ENCODE results near the gene THAP7.

THAP7 gene

DNA sequence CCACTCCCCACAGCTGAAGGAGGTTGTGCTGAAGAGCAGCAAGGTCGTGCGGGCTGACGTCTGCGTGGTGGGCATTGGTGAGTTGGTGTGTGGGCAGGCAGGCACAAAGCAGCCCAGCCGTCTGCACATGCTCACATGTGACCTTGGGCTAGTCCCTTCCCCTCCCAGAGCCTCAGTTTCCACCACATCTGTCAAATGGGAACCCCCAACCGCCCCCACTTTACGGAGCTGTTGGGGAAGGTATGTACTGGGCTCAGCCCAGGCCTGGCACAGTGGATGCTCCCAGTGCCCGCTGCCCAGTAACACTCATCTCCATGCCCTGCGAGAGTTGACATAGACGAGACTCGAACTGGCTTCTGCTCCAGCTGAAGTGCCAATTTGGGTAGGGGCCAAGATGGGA, 24.9 kb downstream of the THAP7 start:
- no peak overlapping the region for H3K4me2 ChIP-seq (ENCODE audit: low read length)
- no peaks in the 10 kb centered on the region for H4K20me1 ChIP-seq (ENCODE audit: insufficient read depth, low read length)
- no peak overlapping the region for H2AFZ ChIP-seq (ENCODE audit: low read depth, low read length)
- H3K4me3 ChIP-seq (ENCODE audit: low read length), result no peak overlapping the region
- H3K4me1 ChIP-seq (ENCODE audit: low read length), result peaks cover 12% of the 10 kb centered on the region
- no peaks in the 10 kb centered on the region for H3K36me3 ChIP-seq (replicated peaks; ENCODE audit: low read depth, low read length)
- H3K27me3 ChIP-seq (ENCODE audit: low read depth, low read length), result no peaks in the 10 kb centered on the region
- no peak overlapping the region for H3K9ac ChIP-seq (ENCODE audit: low read length)
- H3K9me3 ChIP-seq (ENCODE audit: insufficient read depth, low read length), result no peaks in the 10 kb centered on the region
- peaks cover 6% of the 10 kb centered on the region for H3K79me2 ChIP-seq (ENCODE audit: low read length)
- TF ChIP-seq, protein P1, sequence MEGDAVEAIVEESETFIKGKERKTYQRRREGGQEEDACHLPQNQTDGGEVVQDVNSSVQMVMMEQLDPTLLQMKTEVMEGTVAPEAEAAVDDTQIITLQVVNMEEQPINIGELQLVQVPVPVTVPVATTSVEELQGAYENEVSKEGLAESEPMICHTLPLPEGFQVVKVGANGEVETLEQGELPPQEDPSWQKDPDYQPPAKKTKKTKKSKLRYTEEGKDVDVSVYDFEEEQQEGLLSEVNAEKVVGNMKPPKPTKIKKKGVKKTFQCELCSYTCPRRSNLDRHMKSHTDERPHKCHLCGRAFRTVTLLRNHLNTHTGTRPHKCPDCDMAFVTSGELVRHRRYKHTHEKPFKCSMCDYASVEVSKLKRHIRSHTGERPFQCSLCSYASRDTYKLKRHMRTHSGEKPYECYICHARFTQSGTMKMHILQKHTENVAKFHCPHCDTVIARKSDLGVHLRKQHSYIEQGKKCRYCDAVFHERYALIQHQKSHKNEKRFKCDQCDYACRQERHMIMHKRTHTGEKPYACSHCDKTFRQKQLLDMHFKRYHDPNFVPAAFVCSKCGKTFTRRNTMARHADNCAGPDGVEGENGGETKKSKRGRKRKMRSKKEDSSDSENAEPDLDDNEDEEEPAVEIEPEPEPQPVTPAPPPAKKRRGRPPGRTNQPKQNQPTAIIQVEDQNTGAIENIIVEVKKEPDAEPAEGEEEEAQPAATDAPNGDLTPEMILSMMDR (IDR thresholded peaks at IDR 0.05; ENCODE audit: low read depth, low read length), result no peak
- no peak for TF ChIP-seq EZH2phosphoT487 (IDR thresholded peaks at IDR 0.05; ENCODE audit: low read depth)
- no peak overlapping the region for H3K27ac ChIP-seq (ENCODE audit: low read length)

DNA sequence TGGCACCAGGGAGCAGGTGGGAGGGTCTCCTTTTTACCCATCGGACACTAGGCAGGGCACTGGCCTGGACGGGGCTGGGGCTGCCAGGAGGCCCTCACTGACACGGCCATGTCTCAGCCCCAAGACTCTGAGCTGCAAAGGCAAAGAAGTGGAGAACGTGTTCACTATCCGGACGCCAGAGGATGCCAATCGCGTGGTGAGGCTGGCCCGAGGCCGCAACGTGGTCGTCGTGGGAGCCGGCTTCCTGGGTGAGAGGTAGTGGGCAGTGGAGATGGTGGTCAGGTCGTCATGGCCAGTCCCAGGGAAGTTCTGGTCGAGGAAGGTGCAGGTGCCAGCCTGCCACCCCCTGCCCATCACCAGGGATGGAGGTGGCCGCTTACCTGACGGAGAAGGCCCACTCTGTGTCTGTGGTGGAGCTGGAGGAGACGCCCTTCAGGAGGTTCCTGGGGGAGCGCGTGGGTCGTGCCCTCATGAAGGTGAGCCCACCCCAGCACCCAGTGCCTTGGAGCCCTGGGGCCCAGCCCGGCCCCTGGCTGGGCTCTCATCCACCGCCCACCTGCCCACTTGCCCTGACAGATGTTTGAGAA, 25.5 kb downstream of the THAP7 start:
- Histone ChIP-seq H3K4me3 (ENCODE audit: low read length) (no peak overlapping the region), H3K9me3 (ENCODE audit: insufficient read depth, low read length) (no peaks in the 10 kb centered on the region), H2AFZ (ENCODE audit: low read depth, low read length) (no peak overlapping the region), H3K79me2 (ENCODE audit: low read length) (peaks cover 3% of the 10 kb centered on the region), H3K36me3 (replicated peaks; ENCODE audit: low read depth, low read length) (no peaks in the 10 kb centered on the region), H3K4me2 (ENCODE audit: low read length) (no peak overlapping the region), H3K27me3 (ENCODE audit: low read depth, low read length) (no peaks in the 10 kb centered on the region), H3K27ac (ENCODE audit: low read length) (no peak overlapping the region), H4K20me1 (ENCODE audit: insufficient read depth, low read length) (no peaks in the 10 kb centered on the region), H3K4me1 (ENCODE audit: low read length) (peaks cover 12% of the 10 kb centered on the region), H3K9ac (ENCODE audit: low read length) (no peak overlapping the region)
- no peak for TF ChIP-seq EZH2phosphoT487 (IDR thresholded peaks at IDR 0.05; ENCODE audit: low read depth)
- TF ChIP-seq, protein P1 (IDR thresholded peaks at IDR 0.05; ENCODE audit: low read depth, low read length), result no peak

DNA sequence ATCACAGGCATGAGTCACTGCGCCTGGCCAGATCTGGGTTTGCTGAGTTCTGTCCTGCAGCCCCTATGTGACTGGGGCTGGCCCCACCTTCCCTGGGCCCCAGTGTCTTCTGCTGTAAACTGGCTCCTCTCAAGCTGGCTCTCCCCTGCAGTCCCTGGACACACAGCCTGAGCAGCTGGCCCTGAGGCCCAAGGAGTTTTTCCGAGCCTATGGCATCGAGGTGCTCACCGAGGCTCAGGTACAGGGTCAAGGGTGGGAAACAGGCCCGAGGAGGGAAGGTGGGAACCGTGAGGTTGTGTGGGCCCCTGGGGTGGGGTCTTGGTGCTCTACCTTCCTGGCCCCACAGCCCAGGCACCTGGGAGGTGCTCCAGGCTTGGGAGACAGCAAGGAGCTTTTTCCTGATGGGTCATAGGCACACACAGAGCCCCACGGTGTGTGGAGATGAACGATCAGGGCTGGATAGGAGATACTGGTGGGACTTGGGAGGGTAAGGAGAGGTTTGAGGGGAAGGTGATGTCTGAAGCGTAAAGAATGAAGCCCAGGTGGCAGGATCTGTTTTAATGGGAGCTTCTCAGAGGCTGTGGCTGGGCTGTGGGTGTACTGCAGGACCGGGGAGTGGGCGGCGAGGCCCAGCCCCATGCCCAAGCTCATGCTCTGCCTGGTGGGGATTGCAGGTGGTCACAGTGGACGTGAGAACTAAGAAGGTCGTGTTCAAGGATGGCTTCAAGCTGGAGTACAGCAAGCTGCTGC, 26.2 kb downstream of the THAP7 start:
- no peaks in the 10 kb centered on the region for H3K36me3 ChIP-seq (replicated peaks; ENCODE audit: low read depth, low read length)
- no peaks in the 10 kb centered on the region for H3K79me2 ChIP-seq (ENCODE audit: low read length)
- TF ChIP-seq EZH2phosphoT487 (IDR thresholded peaks at IDR 0.05; ENCODE audit: low read depth), result no peak
- TF ChIP-seq, protein P1 (IDR thresholded peaks at IDR 0.05; ENCODE audit: low read depth, low read length), result no peak
- no peaks in the 10 kb centered on the region for H3K9me3 ChIP-seq (ENCODE audit: insufficient read depth, low read length)
- H3K27me3 ChIP-seq (ENCODE audit: low read depth, low read length), result no peaks in the 10 kb centered on the region
- peaks cover 5% of the 10 kb centered on the region for H3K4me1 ChIP-seq (ENCODE audit: low read length)
- H3K27ac ChIP-seq (ENCODE audit: low read length), result no peak overlapping the region
- H3K4me3 ChIP-seq (ENCODE audit: low read length), result no peak overlapping the region
- H4K20me1 ChIP-seq (ENCODE audit: insufficient read depth, low read length), result no peaks in the 10 kb centered on the region
- no peak overlapping the region for H2AFZ ChIP-seq (ENCODE audit: low read depth, low read length)
- H3K4me2 ChIP-seq (ENCODE audit: low read length), result no peak overlapping the region
- H3K9ac ChIP-seq (ENCODE audit: low read length), result no peak overlapping the region

DNA sequence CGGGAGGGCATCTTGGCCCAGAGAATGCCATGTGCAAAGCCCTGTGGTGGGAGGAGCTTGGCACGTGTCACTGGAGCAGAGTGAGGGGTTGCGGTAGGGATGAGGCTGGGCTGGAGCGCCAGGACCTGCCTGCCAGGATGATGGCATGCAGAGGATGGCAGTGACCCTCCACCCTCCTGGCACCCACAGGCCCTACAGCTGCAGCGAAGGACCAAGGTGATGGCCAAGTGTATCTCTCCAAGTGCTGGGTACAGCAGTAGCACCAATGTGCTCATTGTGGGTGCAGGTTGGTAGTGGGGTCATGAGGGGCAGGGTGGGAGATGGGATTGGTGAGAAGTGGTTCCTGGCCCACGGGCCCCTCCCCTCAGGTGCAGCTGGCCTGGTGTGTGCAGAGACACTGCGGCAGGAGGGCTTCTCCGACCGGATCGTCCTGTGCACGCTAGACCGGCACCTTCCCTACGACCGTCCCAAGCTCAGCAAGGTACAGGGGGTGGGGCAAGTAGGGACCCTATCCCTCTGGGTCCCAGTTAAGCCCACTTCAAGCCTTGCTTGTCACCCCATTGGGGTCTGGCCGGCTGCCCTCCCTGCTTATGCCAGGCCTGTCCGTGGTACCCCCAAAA, 27.5 kb downstream of the THAP7 start:
- H3K4me3 ChIP-seq (ENCODE audit: low read length), result no peak overlapping the region
- no peaks in the 10 kb centered on the region for H3K27me3 ChIP-seq (ENCODE audit: low read depth, low read length)
- H3K9ac ChIP-seq (ENCODE audit: low read length), result no peak overlapping the region
- H3K79me2 ChIP-seq (ENCODE audit: low read length), result no peaks in the 10 kb centered on the region
- no peak overlapping the region for H3K27ac ChIP-seq (ENCODE audit: low read length)
- no peak overlapping the region for H2AFZ ChIP-seq (ENCODE audit: low read depth, low read length)
- no peaks in the 10 kb centered on the region for H4K20me1 ChIP-seq (ENCODE audit: insufficient read depth, low read length)
- H3K4me1 ChIP-seq (ENCODE audit: low read length), result 0 out of 2 replicates have a peak, but pooled peaks cover 4% of the 10 kb centered on the region
- H3K4me2 ChIP-seq (ENCODE audit: low read length), result no peak overlapping the region
- no peak for TF ChIP-seq EZH2phosphoT487 (IDR thresholded peaks at IDR 0.05; ENCODE audit: low read depth)
- TF ChIP-seq, protein P1 (IDR thresholded peaks at IDR 0.05; ENCODE audit: low read depth, low read length), result no peak
- no peaks in the 10 kb centered on the region for H3K36me3 ChIP-seq (replicated peaks; ENCODE audit: low read depth, low read length)
- H3K9me3 ChIP-seq (ENCODE audit: insufficient read depth, low read length), result no peaks in the 10 kb centered on the region
